Gastrocnemius medialis (tissue), 4 donors: ENCODE results near the gene WDR72. TPM values are rescaled to one million over a fixed set of nuclear protein-coding genes. Genes with fewer than 3 reads are reported as not detected.

Experiments used
- ATAC-seq, 2 donors: fragments of 150-250 bp; one replicate each; pipeline ENCODE4 v1.9.1; 2016
- DNase-seq, 2 donors: peaks; one replicate each; pipeline ENCODE4 v3.0.0-alpha.2; 2019
- H3K27ac ChIP-seq, 4 donors: fragments of 200-600 bp; sonication (generic); 1 replicate in 1 of 4; 2 replicates in 3 of 4; pipeline ENCODE4 v1.5.1; 2016 to 2018; ENCODE audit warnings: mild to moderate bottlenecking in 2 of 4, moderate library complexity in 1 of 4
- H3K27me3 ChIP-seq, 3 donors: fragments of 200-600 bp; sonication (generic) in 2 of 3; 1 replicate in 1 of 3; 2 replicates in 2 of 3; pipeline versions ENCODE4 v1.5.1 to v1.6.0; 2016 to 2019; ENCODE audit warnings: mild to moderate bottlenecking in 1 of 3, moderate library complexity in 1 of 3
- H3K36me3 ChIP-seq, 2 donors: fragments of 200-600 bp; sonication (generic) in 1 of 2; one replicate each; pipeline ENCODE4 v1.5.1; 2017 to 2018
- H3K4me1 ChIP-seq, 2 donors: fragments of 200-600 bp; sonication (generic) in 1 of 2; one replicate each; pipeline ENCODE4 v1.5.1; 2016 to 2017; ENCODE audit warnings: mild to moderate bottlenecking in 2 of 2
- H3K4me3 ChIP-seq, 4 donors: fragments of 200-600 bp; sonication (generic) in 3 of 4; 1 replicate in 1 of 4; 2 replicates in 3 of 4; pipeline ENCODE4 v1.5.1; 2016 to 2019; ENCODE audit warnings: mild to moderate bottlenecking in 2 of 4
- H3K9me3 ChIP-seq, 3 donors: fragments of 200-600 bp; sonication (generic) in 2 of 3; 1 replicate in 1 of 3; 2 replicates in 2 of 3; pipeline ENCODE4 v1.5.1; 2016 to 2019
- CTCF ChIP-seq, 5 experiments: fragments of 450-650 bp in 3 of 5; fragments of 200-600 bp in 2 of 5; sonication (generic) in 2 of 5; IDR thresholded peaks in 4 of 5; conservative IDR thresholded peaks in 1 of 5; 1 replicate in 4 of 5; 2 replicates in 1 of 5; pipeline ENCODE4 v1.5.1; 2016 to 2019; ENCODE audit warnings: antibody characterized with exemption in 5 of 5, mild to moderate bottlenecking in 3 of 5, moderate library complexity in 3 of 5
- POLR2A ChIP-seq, 2 donors: fragments of 450-650 bp; IDR thresholded peaks; one replicate each; pipeline ENCODE4 v1.6.1; 2017; ENCODE audit warnings: antibody characterized with exemption in 2 of 2, mild to moderate bottlenecking in 2 of 2, moderate library complexity in 2 of 2
- in situ Hi-C, 4 donors: fragments of 200-750 bp; cut with MboI; loops; one replicate each; pipeline versions ENCODE4 v1.15.0 to v1.8.0; 2017; ENCODE audit warnings: low sequenced_read_pairs in 4 of 4
- intact Hi-C: fragments of 100-400 bp; cut with DNase I; formaldehyde crosslinking; loops from one replicate; pipeline ENCODE4 v1.15.1; 2023; ENCODE audit warnings: low total_unique reads
- total RNA-seq, 4 donors: library from RNA; depleted of rRNA; stranded (reverse); fragments of >200 nt; gene quantifications; one replicate each; pipeline versions ENCODE4 v1.1.0 to v1.2.3, GENCODE V29; 2016

The WDR72 gene
- total RNA-seq, 4 donors from 2014 or later = 0.11 TPM; not detected in 3

- H3K4me3 ChIP-seq = no peak overlapping the region
- no peaks in the 10 kb centered on the region for H3K36me3 ChIP-seq
- no peaks in the 10 kb centered on the region for H3K27me3 ChIP-seq
- no peaks in the 10 kb centered on the region for H3K4me1 ChIP-seq
- H3K27ac ChIP-seq = no peak overlapping the region
- TF ChIP-seq POLR2A (IDR thresholded peaks at IDR 0.05) (no peak), CTCF (IDR thresholded peaks at IDR 0.05 in 4 of 5, conservative IDR thresholded peaks at IDR 0.05 in 1 of 5) (no peak)
- no peak for DNase-seq
- no peak for ATAC-seq
- in situ Hi-C loops = no loop called here
- intact Hi-C loops = no loop called here
- H3K9me3 ChIP-seq = no peaks in the 10 kb centered on the region
These were observed 192.6 kb downstream of the WDR72 start for GRCh38 chr15:53566912-53567311.

GRCh38 chr15:53565721-53566120 lies 193.7 kb downstream of the WDR72 start:
- in situ Hi-C loops = no loop called here

GRCh38 chr15:53564647-53565046 lies 194.8 kb downstream of the WDR72 start:
- ATAC-seq = no peak

More at GRCh38 chr15:53565721-53566120, 193.7 kb downstream of the WDR72 start:
- TF ChIP-seq CTCF (IDR thresholded peaks at IDR 0.05 in 4 of 5, conservative IDR thresholded peaks at IDR 0.05 in 1 of 5) (no peak), POLR2A (IDR thresholded peaks at IDR 0.05) (no peak)
- H3K27me3 ChIP-seq = no peaks in the 10 kb centered on the region
- DNase-seq (no peak), ATAC-seq (no peak)
- no peak overlapping the region for H3K27ac ChIP-seq
- H3K36me3 ChIP-seq = no peaks in the 10 kb centered on the region
- no peaks in the 10 kb centered on the region for H3K9me3 ChIP-seq
- no peak overlapping the region for H3K4me3 ChIP-seq
- H3K4me1 ChIP-seq = no peaks in the 10 kb centered on the region
- intact Hi-C loops = no loop called here

GRCh38 chr15:53563627-53564026 lies 195.8 kb downstream of the WDR72 start:
- Histone ChIP-seq H3K27ac (no peak overlapping the region), H3K4me1 (no peaks in the 10 kb centered on the region), H3K4me3 (no peak overlapping the region), H3K9me3 (no peaks in the 10 kb centered on the region), H3K27me3 (no peaks in the 10 kb centered on the region), H3K36me3 (no peaks in the 10 kb centered on the region)
- no peak for TF ChIP-seq POLR2A (IDR thresholded peaks at IDR 0.05)
- no peak for TF ChIP-seq CTCF (IDR thresholded peaks at IDR 0.05 in 4 of 5, conservative IDR thresholded peaks at IDR 0.05 in 1 of 5)
- ATAC-seq (no peak), DNase-seq (no peak)
- intact Hi-C loops = no loop called here
- in situ Hi-C loops = no loop called here

More at GRCh38 chr15:53564647-53565046, 194.8 kb downstream of the WDR72 start:
- no peak for DNase-seq
- no peak for TF ChIP-seq POLR2A (IDR thresholded peaks at IDR 0.05)
- TF ChIP-seq CTCF (IDR thresholded peaks at IDR 0.05 in 4 of 5, conservative IDR thresholded peaks at IDR 0.05 in 1 of 5) = no peak
- H3K36me3 ChIP-seq = no peaks in the 10 kb centered on the region
- no peaks in the 10 kb centered on the region for H3K4me1 ChIP-seq
- H3K9me3 ChIP-seq = no peaks in the 10 kb centered on the region
- no peak overlapping the region for H3K27ac ChIP-seq
- in situ Hi-C loops = no loop called here
- intact Hi-C loops = no loop called here
- H3K27me3 ChIP-seq = no peaks in the 10 kb centered on the region
- H3K4me3 ChIP-seq = no peak overlapping the region
